GM20000 (cell line): ENCODE data around the gene ARID5A.

Experiments used
- DNase-seq: peaks from one replicate; pipeline ENCODE4 v3.0.0; 2012; ENCODE audit warnings: low spot score
- TF ChIP-seq, protein P1 (sequence below): IDR thresholded peaks from 2 replicates; pipeline ENCODE4 v1.5.1; 2012; ENCODE audit warnings: mild to moderate bottlenecking, control low read depth; ENCODE audit errors: extremely low read depth, missing control alignments

ARID5A gene

DNA sequence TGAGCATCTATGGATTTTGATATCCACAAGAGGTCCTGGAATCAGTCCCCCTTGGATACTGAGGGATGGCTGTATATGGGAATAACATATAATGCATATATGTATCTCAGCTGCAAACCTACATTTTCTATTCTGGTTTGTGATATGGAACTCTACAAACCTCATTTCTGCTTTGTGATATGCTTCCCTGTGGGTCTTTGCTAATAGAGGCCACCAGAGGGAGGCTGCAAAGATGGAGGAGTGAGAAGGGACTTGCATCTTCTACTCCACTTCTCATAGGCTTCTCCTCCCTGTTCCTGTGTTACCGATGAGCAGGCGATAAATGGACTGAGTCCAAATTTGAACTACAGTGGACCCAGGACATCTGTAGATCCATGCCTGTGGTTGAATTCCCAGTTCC lies 37.8 kb downstream of the ARID5A start:
- TF ChIP-seq, protein P1, sequence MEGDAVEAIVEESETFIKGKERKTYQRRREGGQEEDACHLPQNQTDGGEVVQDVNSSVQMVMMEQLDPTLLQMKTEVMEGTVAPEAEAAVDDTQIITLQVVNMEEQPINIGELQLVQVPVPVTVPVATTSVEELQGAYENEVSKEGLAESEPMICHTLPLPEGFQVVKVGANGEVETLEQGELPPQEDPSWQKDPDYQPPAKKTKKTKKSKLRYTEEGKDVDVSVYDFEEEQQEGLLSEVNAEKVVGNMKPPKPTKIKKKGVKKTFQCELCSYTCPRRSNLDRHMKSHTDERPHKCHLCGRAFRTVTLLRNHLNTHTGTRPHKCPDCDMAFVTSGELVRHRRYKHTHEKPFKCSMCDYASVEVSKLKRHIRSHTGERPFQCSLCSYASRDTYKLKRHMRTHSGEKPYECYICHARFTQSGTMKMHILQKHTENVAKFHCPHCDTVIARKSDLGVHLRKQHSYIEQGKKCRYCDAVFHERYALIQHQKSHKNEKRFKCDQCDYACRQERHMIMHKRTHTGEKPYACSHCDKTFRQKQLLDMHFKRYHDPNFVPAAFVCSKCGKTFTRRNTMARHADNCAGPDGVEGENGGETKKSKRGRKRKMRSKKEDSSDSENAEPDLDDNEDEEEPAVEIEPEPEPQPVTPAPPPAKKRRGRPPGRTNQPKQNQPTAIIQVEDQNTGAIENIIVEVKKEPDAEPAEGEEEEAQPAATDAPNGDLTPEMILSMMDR = no peak
- no peak for DNase-seq

DNA sequence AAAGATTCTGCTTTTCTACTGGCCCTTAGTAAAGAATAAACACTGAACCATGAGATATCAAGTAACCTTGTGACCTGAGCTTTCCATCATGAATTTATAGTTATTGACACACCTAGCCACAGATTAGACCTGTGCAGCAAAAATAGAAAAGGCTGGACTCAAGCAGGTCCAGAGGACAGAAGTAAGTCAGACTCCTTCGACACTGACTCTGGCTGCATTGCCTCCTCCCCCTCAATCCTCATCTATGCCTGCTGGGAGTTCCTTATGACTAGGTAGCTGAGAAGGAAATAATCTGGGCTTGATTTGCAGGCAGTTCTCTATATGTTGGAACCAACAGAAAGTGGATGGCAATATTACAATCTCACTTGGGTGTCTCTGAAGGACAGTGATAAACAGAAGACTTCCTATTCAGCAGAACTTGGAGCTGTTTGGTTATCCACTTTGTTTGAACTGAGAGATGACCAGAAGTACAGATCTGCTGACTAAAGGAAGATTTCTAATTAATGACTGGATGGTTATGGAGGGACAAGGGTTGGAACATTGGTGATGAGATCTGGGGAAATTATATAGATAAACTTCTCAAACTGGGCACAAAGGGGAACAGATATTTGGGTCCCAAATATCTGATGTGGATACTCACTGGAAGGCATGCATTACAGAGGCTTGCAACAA lies 39.4 kb downstream of the ARID5A start:
- DNase-seq = no peak
- TF ChIP-seq, protein P1 = no peak

DNA sequence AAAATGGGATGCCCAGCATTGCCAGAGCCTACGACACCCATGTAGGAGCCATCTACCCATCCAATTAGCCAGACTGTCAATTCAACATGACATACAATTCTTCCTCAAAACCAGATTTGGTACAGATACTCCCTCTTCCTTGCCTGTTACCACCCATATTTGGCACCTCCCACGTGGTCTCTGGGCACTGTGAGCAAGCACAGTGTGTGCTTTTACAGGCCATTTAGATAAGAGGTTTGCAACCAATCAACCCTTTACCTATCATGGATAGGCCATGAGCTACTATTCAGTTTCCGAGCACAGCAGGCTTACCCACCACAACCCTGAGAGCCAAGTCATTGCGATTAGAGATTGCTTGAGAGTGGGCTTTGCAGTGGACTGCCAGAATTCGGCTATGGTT lies 40.9 kb downstream of the ARID5A start:
- DNase-seq = no peak
- TF ChIP-seq, protein P1 = no peak

DNA sequence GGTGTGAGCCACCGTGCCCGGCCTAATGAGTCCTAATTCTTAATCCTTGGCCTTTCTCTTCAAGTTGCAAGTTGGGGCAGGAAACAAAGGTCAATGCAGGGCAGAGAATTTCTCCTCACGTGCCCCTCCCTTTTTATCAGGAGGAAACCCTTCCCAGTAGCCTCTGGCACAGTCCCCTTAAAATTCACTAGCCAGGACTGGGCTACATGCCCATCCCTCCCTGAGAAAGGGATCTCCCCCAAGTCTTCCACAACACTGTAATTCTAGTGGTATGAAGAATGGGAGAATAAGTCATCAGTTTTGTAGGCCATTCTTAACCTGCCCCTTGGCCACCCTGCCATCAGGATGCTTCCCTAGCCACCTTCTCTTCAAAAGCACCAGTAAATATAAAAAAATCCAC lies 42.2 kb downstream of the ARID5A start:
- TF ChIP-seq, protein P1 = no peak
- no peak for DNase-seq

DNA sequence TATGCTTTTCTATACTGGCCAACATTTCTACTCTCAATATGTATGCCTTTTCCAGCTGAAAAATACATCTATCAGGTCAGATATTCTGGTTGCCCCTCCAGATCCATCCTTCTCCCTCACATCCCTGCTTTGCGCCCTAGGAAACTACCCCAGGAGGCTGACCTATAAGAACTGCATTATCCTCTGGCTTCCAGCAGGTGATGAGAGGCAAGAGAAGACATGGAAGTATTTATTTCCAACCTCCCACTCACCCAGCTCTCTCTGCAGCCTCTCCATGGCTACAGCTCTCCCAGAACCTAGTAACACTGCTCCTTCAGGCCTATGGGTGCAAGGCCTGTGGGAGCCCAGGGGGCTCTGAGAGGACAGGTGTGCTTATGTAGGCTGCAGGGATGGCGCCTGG lies 42.9 kb downstream of the ARID5A start:
- DNase-seq = no peak
- TF ChIP-seq, protein P1 = no peak

DNA sequence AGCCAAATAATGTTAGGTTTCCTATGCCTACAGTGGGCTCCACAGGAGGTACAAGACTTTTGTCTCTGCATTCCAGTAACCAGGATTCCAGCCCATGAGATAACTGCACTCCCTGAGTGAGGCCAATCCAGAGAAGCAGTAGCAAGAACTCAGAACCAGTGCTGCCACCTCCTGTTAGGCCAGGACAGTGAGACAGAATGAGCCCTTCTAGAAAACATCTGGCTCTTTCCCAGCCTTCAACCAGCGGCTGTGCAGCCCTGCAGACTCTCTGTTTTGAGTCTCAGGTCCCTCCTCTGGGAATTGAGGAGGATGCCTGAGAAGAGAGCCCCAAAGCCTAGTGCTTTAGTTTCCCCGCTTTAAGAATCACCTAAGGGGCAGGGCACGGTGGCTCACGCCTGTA lies 44.2 kb downstream of the ARID5A start:
- DNase-seq = peak; percentile 36
- TF ChIP-seq, protein P1 = no peak

DNA sequence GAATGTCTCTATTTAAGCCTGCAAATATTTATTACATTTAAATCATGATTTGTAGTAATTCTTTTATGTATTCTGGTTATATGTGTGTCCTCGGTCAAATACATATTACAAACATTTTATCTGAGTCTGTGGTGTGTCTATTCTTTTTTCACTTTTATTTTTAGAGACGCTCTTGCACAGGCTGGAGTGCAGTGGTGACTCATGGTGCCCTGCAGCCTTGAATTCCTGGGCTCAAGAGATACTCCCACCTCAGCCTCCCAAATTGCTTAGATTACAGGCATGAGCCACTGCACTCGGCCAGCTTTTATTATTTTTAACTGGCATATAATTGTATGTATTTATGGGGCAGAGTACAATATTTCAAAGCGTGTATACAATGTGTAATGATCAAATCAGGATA lies 47.5 kb downstream of the ARID5A start:
- TF ChIP-seq, protein P1 = no peak
- no peak for DNase-seq
